Activated CD4-positive, CD25-positive, alpha-beta regulatory T cell (primary cell): Measurements from ENCODE around the gene COX14.

ENCODE experiments used
- DNase-seq, 4 experiments: peaks; one replicate each; lab custom pipeline; 2025; lab: John Stamatoyannopoulos, UW

The COX14 gene

GRCh38 chr12:50084775-50085614, 27.0 kb upstream of the COX14 start, which contains the start of gene SMARCD1:
TSS of gene SMARCD1 (plus strand) at chr12:50085342. CDS start at chr12:50085370, 28 bp downstream.
- peak; percentile 67 to 76 (median 68) for DNase-seq

- DNase-seq, result no peak
These were observed 26.4 kb upstream of the COX14 start for GRCh38 chr12:50085615-50086072.

GRCh38 chr12:50086148-50086547, 25.9 kb upstream of the COX14 start:
- DNase-seq, result no peak

- no peak for DNase-seq
These were observed 24.9 kb upstream of the COX14 start for GRCh38 chr12:50087151-50087550.

- no peak for DNase-seq
These were observed 24.0 kb upstream of the COX14 start for GRCh38 chr12:50087995-50088394.

- DNase-seq, result peak in 2 of 4 experiments; percentile 11 to 15
These were observed 23.3 kb upstream of the COX14 start for GRCh38 chr12:50088577-50089335.

GRCh38 chr12:50089730-50090129, 22.3 kb upstream of the COX14 start:
- no peak for DNase-seq

- DNase-seq, result no peak
These were observed 21.6 kb upstream of the COX14 start for GRCh38 chr12:50090391-50090790.

GRCh38 chr12:50097952-50098351, 14.1 kb upstream of the COX14 start:
- no peak for DNase-seq

GRCh38 chr12:50099302-50100008, 12.6 kb upstream of the COX14 start:
- no peak for DNase-seq

GRCh38 chr12:50100561-50100960, 11.5 kb upstream of the COX14 start:
- DNase-seq, result no peak

- DNase-seq, result no peak
These were observed 10.4 kb upstream of the COX14 start for GRCh38 chr12:50101663-50102062.

GRCh38 chr12:50102131-50102531, 9.9 kb upstream of the COX14 start:
- no peak for DNase-seq

- no peak for DNase-seq
These were observed 9.3 kb upstream of the COX14 start for GRCh38 chr12:50102646-50103309.

GRCh38 chr12:50103351-50103750, 8.7 kb upstream of the COX14 start:
- DNase-seq, result no peak

GRCh38 chr12:50103767-50104321, 8.2 kb upstream of the COX14 start, which contains the start of gene GPD1:
TSS of gene GPD1 (plus strand) at chr12:50104008. CDS start at chr12:50104051, 43 bp downstream.
- DNase-seq, result no peak

GRCh38 chr12:50104417-50105366, 7.3 kb upstream of the COX14 start:
- DNase-seq, result no peak

- no peak for DNase-seq
These were observed 6.1 kb upstream of the COX14 start for GRCh38 chr12:50105913-50106450.

GRCh38 chr12:50106907-50107306, 5.1 kb upstream of the COX14 start:
- no peak for DNase-seq
